ENCODE results near the gene SUV39H1.
"Not testable (repeated sequence)": the region's sequence is repeated elsewhere in the genome, so short reads cannot be mapped to it uniquely, and the experiment has no call there.

- TF ChIP-seq, protein P1, sequence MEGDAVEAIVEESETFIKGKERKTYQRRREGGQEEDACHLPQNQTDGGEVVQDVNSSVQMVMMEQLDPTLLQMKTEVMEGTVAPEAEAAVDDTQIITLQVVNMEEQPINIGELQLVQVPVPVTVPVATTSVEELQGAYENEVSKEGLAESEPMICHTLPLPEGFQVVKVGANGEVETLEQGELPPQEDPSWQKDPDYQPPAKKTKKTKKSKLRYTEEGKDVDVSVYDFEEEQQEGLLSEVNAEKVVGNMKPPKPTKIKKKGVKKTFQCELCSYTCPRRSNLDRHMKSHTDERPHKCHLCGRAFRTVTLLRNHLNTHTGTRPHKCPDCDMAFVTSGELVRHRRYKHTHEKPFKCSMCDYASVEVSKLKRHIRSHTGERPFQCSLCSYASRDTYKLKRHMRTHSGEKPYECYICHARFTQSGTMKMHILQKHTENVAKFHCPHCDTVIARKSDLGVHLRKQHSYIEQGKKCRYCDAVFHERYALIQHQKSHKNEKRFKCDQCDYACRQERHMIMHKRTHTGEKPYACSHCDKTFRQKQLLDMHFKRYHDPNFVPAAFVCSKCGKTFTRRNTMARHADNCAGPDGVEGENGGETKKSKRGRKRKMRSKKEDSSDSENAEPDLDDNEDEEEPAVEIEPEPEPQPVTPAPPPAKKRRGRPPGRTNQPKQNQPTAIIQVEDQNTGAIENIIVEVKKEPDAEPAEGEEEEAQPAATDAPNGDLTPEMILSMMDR (IDR thresholded peaks at IDR 0.05), result not testable (repeated sequence)
- TF ChIP-seq POLR2A (IDR thresholded peaks at IDR 0.05); POLR2AphosphoS5 (IDR thresholded peaks at IDR 0.05; ENCODE audit: insufficient read depth in 1 of 2, low read depth in 1 of 2): not testable (repeated sequence)
Observed at GRCh38 chrX:48691746-48692145, 4.8 kb upstream of the SUV39H1 start.
